ENCODE results near the gene GRN. TPM values are rescaled to one million over a fixed set of nuclear protein-coding genes. Genes with fewer than 3 reads are reported as not detected.

The GRN gene
- total RNA-seq: 294 TPM

GRCh38 chr17:44344939-44345453 lies at the start of gene GRN:
Gene GRN, plus strand, starts transcription at chr17:44345302. Its CDS starts 3,863 bp downstream, at chr17:44349165.
- H3K4me3 ChIP-seq (ENCODE audit: low read length): peak within 1 kb of the TSS; percentile 84
- H3K4me1 ChIP-seq (ENCODE audit: insufficient read depth, low read length): peaks cover 69% of the 10 kb centered on the region
- no peaks in the 10 kb centered on the region for H3K9me3 ChIP-seq (ENCODE audit: low read depth, low read length)

GRCh38 chr17:44297975-44298374 lies 47.1 kb upstream of the GRN start:
- no peaks in the 10 kb centered on the region for H3K9me3 ChIP-seq (ENCODE audit: low read depth, low read length)

More at GRCh38 chr17:44344939-44345453, at the start of gene GRN:
- H3K27me3 ChIP-seq (ENCODE audit: insufficient read depth, low read length): no peaks in the 10 kb centered on the region

DNA sequence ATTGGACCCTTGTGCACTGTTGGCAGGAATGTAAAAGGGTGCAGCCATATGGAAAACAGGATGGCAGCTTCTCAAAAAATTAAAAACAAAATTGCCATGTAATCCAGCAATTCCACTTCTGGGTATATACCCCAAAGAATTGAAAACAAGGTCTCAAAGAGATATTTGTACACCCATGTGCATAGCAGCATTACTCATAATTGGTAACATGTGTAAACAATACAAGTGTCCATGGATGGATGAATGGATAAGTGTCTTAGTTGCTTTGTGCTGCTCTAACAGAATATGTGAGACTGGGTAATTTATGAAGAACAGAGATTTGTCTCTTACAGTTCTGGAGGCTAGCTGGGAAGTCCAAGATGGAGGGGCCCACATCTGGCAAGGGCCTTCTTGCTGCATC lies 40.5 kb upstream of the GRN start:
- peaks cover 18% of the 10 kb centered on the region for H3K27me3 ChIP-seq (ENCODE audit: insufficient read depth, low read length)
- H3K4me1 ChIP-seq (ENCODE audit: insufficient read depth, low read length): peaks cover 12% of the 10 kb centered on the region
- no peaks in the 10 kb centered on the region for H3K9me3 ChIP-seq (ENCODE audit: low read depth, low read length)
- no peak overlapping the region for H3K4me3 ChIP-seq (ENCODE audit: low read length)

More at GRCh38 chr17:44297975-44298374, 47.1 kb upstream of the GRN start:
- Histone ChIP-seq H3K4me1 (ENCODE audit: insufficient read depth, low read length) (no peaks in the 10 kb centered on the region), H3K4me3 (ENCODE audit: low read length) (no peak overlapping the region), H3K27me3 (ENCODE audit: insufficient read depth, low read length) (no peaks in the 10 kb centered on the region)

GRCh38 chr17:44307387-44308186 lies 37.5 kb upstream of the GRN start:
- Histone ChIP-seq H3K27me3 (ENCODE audit: insufficient read depth, low read length) (peaks cover 18% of the 10 kb centered on the region), H3K9me3 (ENCODE audit: low read depth, low read length) (no peaks in the 10 kb centered on the region), H3K4me1 (ENCODE audit: insufficient read depth, low read length) (peaks cover 12% of the 10 kb centered on the region), H3K4me3 (ENCODE audit: low read length) (no peak overlapping the region)

GRCh38 chr17:44308320-44308818 lies 36.7 kb upstream of the GRN start, which contains the start of gene RUNDC3A:
Gene RUNDC3A, plus strand, starts transcription at chr17:44308601. Its CDS starts 232 bp downstream, at chr17:44308833.
- Histone ChIP-seq H3K4me1 (ENCODE audit: insufficient read depth, low read length) (peaks cover 12% of the 10 kb centered on the region), H3K9me3 (ENCODE audit: low read depth, low read length) (no peaks in the 10 kb centered on the region), H3K27me3 (ENCODE audit: insufficient read depth, low read length) (peaks cover 18% of the 10 kb centered on the region), H3K4me3 (ENCODE audit: low read length) (no peak within 1 kb of the TSS)

- peaks cover 18% of the 10 kb centered on the region for H3K27me3 ChIP-seq (ENCODE audit: insufficient read depth, low read length)
- H3K4me3 ChIP-seq (ENCODE audit: low read length): no peak overlapping the region
- no peaks in the 10 kb centered on the region for H3K9me3 ChIP-seq (ENCODE audit: low read depth, low read length)
Observed at GRCh38 chr17:44308865-44309264, 36.2 kb upstream of the GRN start.

DNA sequence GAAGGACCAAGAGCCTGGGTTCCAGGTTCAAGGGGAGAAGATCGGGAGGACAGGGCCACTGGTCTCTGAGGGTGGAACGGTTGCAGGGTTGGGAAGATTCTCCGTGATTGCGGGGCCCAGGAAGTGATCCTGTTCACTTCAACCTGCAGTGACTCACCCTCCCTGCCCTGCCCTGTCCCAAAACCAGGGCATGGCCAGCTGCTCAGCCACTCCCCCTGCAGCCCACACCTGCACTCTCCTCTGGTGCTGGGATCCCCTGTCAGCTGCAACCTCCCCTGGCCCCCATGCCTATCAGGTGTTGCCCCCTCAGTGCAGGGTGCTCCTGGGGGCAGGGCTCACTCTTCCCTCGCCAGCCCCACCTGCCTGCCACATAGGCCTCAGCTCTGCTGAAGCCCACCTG lies 35.6 kb upstream of the GRN start:
- no peaks in the 10 kb centered on the region for H3K9me3 ChIP-seq (ENCODE audit: low read depth, low read length)
- peaks cover 12% of the 10 kb centered on the region for H3K4me1 ChIP-seq (ENCODE audit: insufficient read depth, low read length)
- H3K4me3 ChIP-seq (ENCODE audit: low read length): no peak overlapping the region
- peaks cover 22% of the 10 kb centered on the region for H3K27me3 ChIP-seq (ENCODE audit: insufficient read depth, low read length)

More at GRCh38 chr17:44308865-44309264, 36.2 kb upstream of the GRN start:
- H3K4me1 ChIP-seq (ENCODE audit: insufficient read depth, low read length): peaks cover 12% of the 10 kb centered on the region

GRCh38 chr17:44310188-44310587 lies 34.9 kb upstream of the GRN start:
- Histone ChIP-seq H3K4me3 (ENCODE audit: low read length) (no peak overlapping the region), H3K9me3 (ENCODE audit: low read depth, low read length) (no peaks in the 10 kb centered on the region), H3K4me1 (ENCODE audit: insufficient read depth, low read length) (peaks cover 17% of the 10 kb centered on the region), H3K27me3 (ENCODE audit: insufficient read depth, low read length) (peaks cover 26% of the 10 kb centered on the region)

DNA sequence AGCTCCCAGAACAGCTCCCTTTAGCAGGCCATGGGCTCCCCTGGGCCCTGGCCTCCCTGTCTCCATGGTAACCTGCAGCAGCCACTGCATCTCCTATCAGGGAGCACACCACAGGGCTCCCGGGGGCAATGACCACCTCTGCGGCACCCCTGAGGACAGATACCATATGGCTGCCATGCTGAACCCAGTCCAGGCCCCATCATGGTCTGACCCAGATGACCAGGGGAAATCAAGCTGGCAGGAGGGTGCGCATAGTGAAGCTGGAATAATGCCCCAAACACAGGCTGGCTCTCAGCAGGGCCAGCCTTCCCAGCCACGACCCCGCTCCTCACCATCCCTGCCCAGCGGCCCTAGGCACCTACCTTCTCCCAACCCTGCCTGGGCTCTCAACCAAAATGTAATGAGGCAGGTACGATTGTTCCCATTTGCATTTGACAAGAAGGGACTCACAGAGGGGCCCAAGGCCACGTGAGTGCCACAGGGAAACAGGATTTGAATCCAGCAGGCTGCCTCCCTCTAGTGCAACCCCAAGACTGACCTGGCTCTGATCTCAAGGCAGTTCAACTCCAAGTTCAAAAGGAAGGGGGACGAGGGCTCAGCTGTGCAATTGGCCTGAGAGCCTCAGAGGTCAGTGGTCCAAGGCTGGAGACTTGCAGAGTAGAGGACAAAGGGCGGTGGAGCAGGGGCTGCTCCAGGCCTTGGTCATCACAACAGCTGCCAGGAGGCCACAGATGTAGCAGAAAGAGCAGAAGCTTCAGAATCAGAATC lies 34.3 kb upstream of the GRN start:
- Histone ChIP-seq H3K9me3 (ENCODE audit: low read depth, low read length) (no peaks in the 10 kb centered on the region), H3K27me3 (ENCODE audit: insufficient read depth, low read length) (peaks cover 29% of the 10 kb centered on the region), H3K4me3 (ENCODE audit: low read length) (no peak overlapping the region)

GRCh38 chr17:44311562-44312181 lies 33.4 kb upstream of the GRN start:
- peaks cover 22% of the 10 kb centered on the region for H3K4me1 ChIP-seq (ENCODE audit: insufficient read depth, low read length)
- no peaks in the 10 kb centered on the region for H3K9me3 ChIP-seq (ENCODE audit: low read depth, low read length)
- H3K27me3 ChIP-seq (ENCODE audit: insufficient read depth, low read length): peaks cover 37% of the 10 kb centered on the region
- no peak overlapping the region for H3K4me3 ChIP-seq (ENCODE audit: low read length)

More for the DNA sequence above, 34.3 kb upstream of the GRN start:
- peaks cover 20% of the 10 kb centered on the region for H3K4me1 ChIP-seq (ENCODE audit: insufficient read depth, low read length)

DNA sequence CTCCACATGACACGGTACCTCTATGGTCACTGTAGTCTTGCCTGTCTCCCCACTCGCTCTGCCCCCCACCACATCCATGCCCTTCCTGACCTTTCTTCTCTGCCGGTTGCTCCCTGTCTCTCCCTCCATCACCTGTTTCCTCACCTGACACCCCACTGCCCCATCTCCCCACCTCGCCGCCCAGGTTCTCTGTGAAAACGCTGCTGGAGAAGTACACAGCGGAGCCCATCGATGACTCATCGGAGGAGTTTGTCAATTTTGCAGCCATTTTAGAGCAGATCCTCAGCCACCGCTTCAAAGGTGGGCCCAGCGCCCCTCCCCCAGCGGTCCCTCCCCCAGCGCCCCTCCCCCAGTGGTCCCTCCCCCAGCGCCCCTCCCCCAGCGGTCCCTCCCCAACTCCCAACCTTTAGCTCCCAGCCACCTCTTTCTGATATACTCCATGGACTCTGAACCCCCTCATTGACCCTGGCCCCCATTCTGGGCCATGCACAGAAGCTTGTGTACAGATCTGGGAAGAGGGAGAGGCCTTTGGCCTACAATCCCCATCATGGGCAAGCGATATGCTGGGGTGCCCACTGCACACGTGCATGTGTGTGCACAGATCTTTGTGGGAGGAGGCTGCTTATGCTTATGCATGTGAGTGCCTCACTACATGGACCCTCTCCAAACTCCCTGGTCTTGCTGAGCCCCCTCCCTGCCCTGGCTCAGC lies 32.6 kb upstream of the GRN start:
- Histone ChIP-seq H3K4me1 (ENCODE audit: insufficient read depth, low read length) (peaks cover 21% of the 10 kb centered on the region), H3K9me3 (ENCODE audit: low read depth, low read length) (no peaks in the 10 kb centered on the region), H3K27me3 (ENCODE audit: insufficient read depth, low read length) (peaks cover 37% of the 10 kb centered on the region), H3K4me3 (ENCODE audit: low read length) (no peak overlapping the region)

DNA sequence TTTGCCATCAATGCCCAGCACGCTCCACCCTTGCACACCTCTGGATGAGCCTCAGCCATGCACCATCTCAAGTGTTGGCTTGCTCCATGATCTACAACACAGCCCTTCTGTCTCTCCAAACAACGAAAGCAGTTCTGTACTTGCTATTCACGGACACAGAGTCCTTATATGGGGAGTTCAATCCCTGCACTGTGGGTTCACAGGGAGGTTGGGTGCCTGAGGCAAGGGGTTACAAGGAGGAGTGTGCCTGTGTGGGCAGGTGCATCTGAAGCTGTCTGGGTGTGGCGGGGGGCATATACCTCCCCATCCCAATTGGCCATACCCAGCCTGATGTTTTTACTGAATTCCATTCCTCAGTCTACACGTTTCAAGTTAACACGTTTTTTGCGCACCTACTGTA lies 31.1 kb upstream of the GRN start:
- Histone ChIP-seq H3K4me3 (ENCODE audit: low read length) (no peak overlapping the region), H3K4me1 (ENCODE audit: insufficient read depth, low read length) (peaks cover 14% of the 10 kb centered on the region), H3K27me3 (ENCODE audit: insufficient read depth, low read length) (peaks cover 34% of the 10 kb centered on the region), H3K9me3 (ENCODE audit: low read depth, low read length) (no peaks in the 10 kb centered on the region)

DNA sequence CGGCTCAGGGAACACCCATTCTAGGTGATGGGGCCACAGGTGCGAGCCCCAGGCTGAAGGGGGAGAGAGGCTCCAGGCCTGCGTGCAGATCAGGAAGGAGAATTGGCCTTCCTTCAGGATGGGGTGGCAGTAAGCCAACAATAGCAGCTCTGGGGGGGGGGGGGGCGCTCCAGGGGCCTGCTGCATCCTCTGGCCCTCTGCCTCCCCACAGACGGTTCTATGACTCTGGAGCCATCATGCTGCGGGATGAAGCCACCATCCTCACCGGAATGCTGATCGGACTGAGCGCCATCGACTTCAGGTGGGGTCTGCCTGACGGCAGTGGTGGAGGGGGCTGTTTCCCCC lies 30.6 kb upstream of the GRN start:
- Histone ChIP-seq H3K4me3 (ENCODE audit: low read length) (no peak overlapping the region), H3K27me3 (ENCODE audit: insufficient read depth, low read length) (peaks cover 34% of the 10 kb centered on the region), H3K9me3 (ENCODE audit: low read depth, low read length) (no peaks in the 10 kb centered on the region), H3K4me1 (ENCODE audit: insufficient read depth, low read length) (peaks cover 10% of the 10 kb centered on the region)
